GM12892 (cell line): ENCODE data around the gene KRIT1.

Experiments used
- POLR2A ChIP-seq: IDR thresholded peaks from 2 replicates; pipeline ENCODE4 v1.6.1; 2011; ENCODE audit warnings: low read depth, low read length, control low read depth
- POLR2AphosphoS5 ChIP-seq: IDR thresholded peaks from 2 replicates; pipeline ENCODE4 v1.6.1; 2011; ENCODE audit warnings: low read depth, low read length, control low read depth
- TAF1 ChIP-seq: IDR thresholded peaks from 2 replicates; pipeline ENCODE4 v1.6.1; 2011; ENCODE audit warnings: low read depth, mild to moderate bottlenecking, control low read depth, low read length, borderline replicate concordance

DNA sequence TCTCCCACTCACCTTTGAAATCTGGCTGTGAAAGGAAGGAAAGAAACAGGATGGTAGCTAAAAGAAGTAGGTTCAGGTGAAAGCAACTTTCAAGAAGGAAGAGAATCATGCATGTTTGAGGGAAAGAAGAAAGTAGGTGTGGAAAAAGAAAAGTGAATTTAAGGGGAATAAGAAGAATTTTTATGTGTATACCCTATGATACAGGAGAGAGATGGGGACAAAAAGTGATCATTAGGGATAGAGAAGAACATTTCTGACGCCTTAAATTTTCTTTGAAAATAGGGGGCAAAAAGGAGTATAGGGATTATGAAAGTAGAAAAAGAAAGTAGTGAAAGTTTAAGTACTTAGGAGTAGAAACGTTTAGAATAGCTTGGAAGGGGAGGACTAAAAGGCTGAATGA lies 15.2 kb downstream of the KRIT1 start:
- TF ChIP-seq TAF1 = no peak
- no peak for TF ChIP-seq POLR2A
- no peak for TF ChIP-seq POLR2AphosphoS5
